ENCODE measurements around the gene ADISSP. TPM values are rescaled to one million over a fixed set of nuclear protein-coding genes. Genes with fewer than 3 reads are reported as not detected.

Gene ADISSP
- total and polyA plus RNA-seq, 2 experiments from 2014 or later: 24.1 to 38.5 TPM

- Histone ChIP-seq H3K36me3 (no peaks in the 10 kb centered on the region), H3K9me3 (ENCODE audit: low read depth) (no peaks in the 10 kb centered on the region), H3K4me3 (no peak overlapping the region), H3K27ac (no peak overlapping the region), H3K27me3 (no peaks in the 10 kb centered on the region), H3K4me1 (ENCODE audit: low read depth) (no peaks in the 10 kb centered on the region)
- no peak for TF ChIP-seq CTCF (IDR thresholded peaks at IDR 0.05; ENCODE audit: low read depth, low read length)
- DNase-seq (ENCODE audit: low read depth in 1 of 2, low spot score in 1 of 2): no peak
These were observed 60.0 kb downstream of the ADISSP start for GRCh38 chr20:3707508-3707899.

GRCh38 chr20:3706774-3707507 is 60.6 kb downstream of the ADISSP start:
- Histone ChIP-seq H3K4me3 (no peak overlapping the region), H3K9me3 (ENCODE audit: low read depth) (no peaks in the 10 kb centered on the region), H3K27me3 (no peaks in the 10 kb centered on the region), H3K4me1 (ENCODE audit: low read depth) (no peaks in the 10 kb centered on the region), H3K36me3 (no peaks in the 10 kb centered on the region), H3K27ac (no peak overlapping the region)
- DNase-seq (ENCODE audit: low read depth in 1 of 2, low spot score in 1 of 2): no peak
- no peak for TF ChIP-seq CTCF (IDR thresholded peaks at IDR 0.05; ENCODE audit: low read depth, low read length)

GRCh38 chr20:3705970-3706739 is 61.4 kb downstream of the ADISSP start:
- H3K4me3 ChIP-seq: no peak overlapping the region
- H3K4me1 ChIP-seq (ENCODE audit: low read depth): no peaks in the 10 kb centered on the region
- H3K27me3 ChIP-seq: no peaks in the 10 kb centered on the region
- H3K36me3 ChIP-seq: no peaks in the 10 kb centered on the region
- no peaks in the 10 kb centered on the region for H3K9me3 ChIP-seq (ENCODE audit: low read depth)
- DNase-seq (ENCODE audit: low read depth in 1 of 2, low spot score in 1 of 2): no peak
- H3K27ac ChIP-seq: no peak overlapping the region
- no peak for TF ChIP-seq CTCF (IDR thresholded peaks at IDR 0.05; ENCODE audit: low read depth, low read length)

GRCh38 chr20:3705491-3705969 is 62.0 kb downstream of the ADISSP start:
- TF ChIP-seq CTCF (IDR thresholded peaks at IDR 0.05; ENCODE audit: low read depth, low read length): no peak
- Histone ChIP-seq H3K36me3 (no peaks in the 10 kb centered on the region), H3K27me3 (no peaks in the 10 kb centered on the region), H3K4me3 (no peak overlapping the region), H3K27ac (no peak overlapping the region), H3K4me1 (ENCODE audit: low read depth) (no peaks in the 10 kb centered on the region), H3K9me3 (ENCODE audit: low read depth) (no peaks in the 10 kb centered on the region)
- no peak for DNase-seq (ENCODE audit: low read depth in 1 of 2, low spot score in 1 of 2)

- Histone ChIP-seq H3K4me1 (ENCODE audit: low read depth) (no peaks in the 10 kb centered on the region), H3K36me3 (no peaks in the 10 kb centered on the region), H3K4me3 (no peak overlapping the region), H3K9me3 (ENCODE audit: low read depth) (no peaks in the 10 kb centered on the region), H3K27ac (no peak overlapping the region), H3K27me3 (no peaks in the 10 kb centered on the region)
- no peak for TF ChIP-seq CTCF (IDR thresholded peaks at IDR 0.05; ENCODE audit: low read depth, low read length)
- no peak for DNase-seq (ENCODE audit: low read depth in 1 of 2, low spot score in 1 of 2)
These were observed 63.5 kb downstream of the ADISSP start for GRCh38 chr20:3704087-3704486.

Other genes starting within 250 kb of the ADISSP start
- gene GFRA4, start 104.4 kb downstream of the ADISSP start, total RNA-seq: not detected in 2 replicates
- gene GFRA4, start 104.4 kb downstream of the ADISSP start, polyA plus RNA-seq: not detected in 2 replicates
- 0.07 and 1.3 TPM in 2 replicates for gene ADAM33, start 85.7 kb downstream of the ADISSP start, total RNA-seq
- 0.45 and 0.56 TPM in 2 replicates for gene ADAM33, start 85.7 kb downstream of the ADISSP start, polyA plus RNA-seq
- not detected in 2 replicates for gene SIGLEC1, start 55.2 kb downstream of the ADISSP start, total RNA-seq
- not detected in 2 replicates for gene SIGLEC1, start 55.2 kb downstream of the ADISSP start, polyA plus RNA-seq
- gene HSPA12B, start 35.1 kb downstream of the ADISSP start, total RNA-seq: 0.18 and 0.92 TPM in 2 replicates
- gene HSPA12B, start 35.1 kb downstream of the ADISSP start, polyA plus RNA-seq: 1.2 TPM in 1 of 2 replicates, not detected in the other
- 0.95 and 1.6 TPM in 2 replicates for gene SPEF1, start 13.7 kb upstream of the ADISSP start, total RNA-seq
- 0.61 and 1.2 TPM in 2 replicates for gene SPEF1, start 13.7 kb upstream of the ADISSP start, polyA plus RNA-seq
- gene CENPB, start 19.0 kb upstream of the ADISSP start, total RNA-seq: 45.0 and 47.6 TPM in 2 replicates
- gene CENPB, start 19.0 kb upstream of the ADISSP start, polyA plus RNA-seq: 10.5 and 12.5 TPM in 2 replicates
- gene CDC25B, start 28.6 kb upstream of the ADISSP start, total RNA-seq: 16.9 and 59.9 TPM in 2 replicates
- gene CDC25B, start 28.6 kb upstream of the ADISSP start, polyA plus RNA-seq: 9.7 and 31.7 TPM in 2 replicates
- gene AP5S1, start 52.8 kb upstream of the ADISSP start, total RNA-seq: 7.6 and 15.5 TPM in 2 replicates
- gene AP5S1, start 52.8 kb upstream of the ADISSP start, polyA plus RNA-seq: 4.7 and 22.9 TPM in 2 replicates
- gene MAVS, start 79.1 kb upstream of the ADISSP start, total RNA-seq: 34.7 and 40.9 TPM in 2 replicates
- gene MAVS, start 79.1 kb upstream of the ADISSP start, polyA plus RNA-seq: 15.0 and 19.8 TPM in 2 replicates
- gene PANK2, start 121.6 kb upstream of the ADISSP start, total RNA-seq: 29.2 and 33.4 TPM in 2 replicates
- 21.0 and 24.1 TPM in 2 replicates for gene PANK2, start 121.6 kb upstream of the ADISSP start, polyA plus RNA-seq
- gene RNF24, start 247.8 kb upstream of the ADISSP start, total RNA-seq: 4.4 and 7.7 TPM in 2 replicates
- gene RNF24, start 247.8 kb upstream of the ADISSP start, polyA plus RNA-seq: 16.1 and 23.8 TPM in 2 replicates

Data from cardiac muscle cell (in vitro differentiated cells and primary cell).